HepG2 (cell line): ENCODE results near the gene NRP1. TPM values are rescaled to one million over a fixed set of nuclear protein-coding genes. Genes with fewer than 3 reads are reported as not detected.

Source experiments
- ATAC-seq: fragments of 200-7000 bp; cut with Tn5 transposase; 3 replicates; pipeline ENCODE4 v1.9.1; 2020; ENCODE audit warnings: mild to moderate bottlenecking, moderate library complexity
- BruUV-seq: library from RNA; stranded (reverse); fragments of 400-500 nt; replicated peaks from 2 replicates; lab custom pipeline; 2021; lab: Mats Ljungman, UMichigan
- CTCF ChIA-PET: fragments of 300-600 bp; formaldehyde crosslinking; extraction: SDS; loops from one replicate; lab custom pipeline; 2021; ENCODE audit warnings: low total read pairs, inconsistent platforms, low intra/inter-chr PET ratio; lab: Yijun Ruan, JAX
- POLR2A ChIA-PET: fragments of 350-600 bp; sonication (Branson Sonifier 250); formaldehyde crosslinking; loops from one replicate; lab custom pipeline; 2020; ENCODE audit warnings: antibody characterized with exemption, inconsistent platforms; lab: Yijun Ruan, JAX
- DNase-seq: peaks from one replicate; pipeline ENCODE4 v3.0.0-alpha.2; 2015; ENCODE audit warnings: low spot score
- FAIRE-seq: peaks from 3 replicates; lab custom pipeline; 2011; peaks lifted over from hg19 to GRCh38; lab: Jason Lieb, UNC
- H2AFZ ChIP-seq: one replicate; pipeline ENCODE4 v1.6.1; 2011; ENCODE audit warnings: low read length, inconsistent platforms
- H3K27ac ChIP-seq: fragments of 300-600 bp; 3 replicates; pipeline ENCODE4 v1.8.0; 2011; ENCODE audit warnings: mixed run types, mild to moderate bottlenecking, mixed read lengths, low read length, inconsistent platforms; ENCODE audit not compliant: insufficient read depth; ENCODE audit errors: extremely low read length
- H3K27me3 ChIP-seq, 2 experiments: fragments of 200-600 bp in 1 of 2; 2 replicates in 1 of 2; 3 replicates in 1 of 2; pipeline versions ENCODE4 v1.6.0 to v1.8.0; 2011; ENCODE audit warnings: low read length in 2 of 2, mild to moderate bottlenecking in 2 of 2, moderate library complexity in 2 of 2, inconsistent platforms in 1 of 2; ENCODE audit not compliant: insufficient read depth in 2 of 2, control insufficient read depth in 1 of 2
- H3K36me3 ChIP-seq, 2 experiments: fragments of 200-600 bp in 1 of 2; replicated peaks in 1 of 2; 2 replicates in 1 of 2; 3 replicates in 1 of 2; pipeline versions ENCODE4 v1.5.1 to v1.8.0; 2011; ENCODE audit warnings: low read length in 2 of 2, inconsistent platforms in 1 of 2; ENCODE audit not compliant: insufficient read depth in 2 of 2, control insufficient read depth in 1 of 2
- H3K4me1 ChIP-seq: 2 replicates; pipeline ENCODE4 v1.5.1; 2012; ENCODE audit warnings: low read length, inconsistent platforms; ENCODE audit not compliant: insufficient read depth
- H3K4me2 ChIP-seq: 2 replicates; pipeline ENCODE4 v1.6.0; 2011; ENCODE audit warnings: low read depth, low read length, inconsistent platforms
- H3K4me3 ChIP-seq, 3 experiments: fragments of 200-600 bp in 1 of 3; sonication (generic), shearing (Covaris generic) in 1 of 3; replicated peaks in 1 of 3; 2 replicates each; pipeline ENCODE4 v1.5.1; 2011 to 2016; ENCODE audit warnings: low read length in 3 of 3, inconsistent platforms in 2 of 3, low read depth in 2 of 3, mild to moderate bottlenecking in 2 of 3, control low read depth in 1 of 3, mixed read lengths in 1 of 3; ENCODE audit not compliant: insufficient read depth in 1 of 3
- H3K79me2 ChIP-seq: one replicate; pipeline ENCODE4 v1.6.1; 2011; ENCODE audit warnings: low read length, inconsistent platforms; ENCODE audit not compliant: insufficient read depth
- H3K9ac ChIP-seq: 2 replicates; pipeline ENCODE4 v1.6.0; 2011; ENCODE audit warnings: mild to moderate bottlenecking, low read depth, low read length, inconsistent platforms; ENCODE audit not compliant: insufficient read depth
- H3K9me3 ChIP-seq: 2 replicates; pipeline ENCODE4 v1.5.1; 2012; ENCODE audit warnings: mild to moderate bottlenecking, low read length
- H4K20me1 ChIP-seq: 2 replicates; pipeline ENCODE4 v1.6.0; 2011; ENCODE audit warnings: inconsistent platforms, mild to moderate bottlenecking, low read length, moderate library complexity; ENCODE audit not compliant: insufficient read depth
- DMTF1 ChIP-seq: sonication (generic); formaldehyde crosslinking; IDR thresholded peaks from 2 replicates; pipeline ENCODE4 v1.4.0; 2020; ENCODE audit warnings: mild to moderate bottlenecking, missing genetic modification reagents
- KDM6A ChIP-seq: IDR thresholded peaks from 2 replicates; pipeline ENCODE4 v1.6.1; 2016; ENCODE audit warnings: low read depth
- RBM39 ChIP-seq: fragments of 200-400 bp; formaldehyde crosslinking; IDR thresholded peaks from one replicate; pipeline ENCODE4 v1.6.1; 2018; ENCODE audit warnings: antibody characterized with exemption, mild to moderate bottlenecking, low read depth, low read length; ENCODE audit not compliant: poor library complexity, severe bottlenecking
- TERF1 ChIP-seq: sonication (generic); formaldehyde crosslinking; IDR thresholded peaks from 2 replicates; pipeline ENCODE4 v1.8.0; 2022; ENCODE audit warnings: mild to moderate bottlenecking, missing genetic modification reagents, moderate library complexity
- ZBTB21 ChIP-seq: sonication (generic); formaldehyde crosslinking; IDR thresholded peaks from 2 replicates; pipeline ENCODE4 v1.4.0; 2020; ENCODE audit warnings: missing genetic modification reagents
- ZBTB37 ChIP-seq: sonication (generic); formaldehyde crosslinking; IDR thresholded peaks from 2 replicates; pipeline ENCODE4 v1.4.0; 2020; ENCODE audit warnings: mild to moderate bottlenecking, missing genetic modification reagents
- ZBTB38 ChIP-seq: sonication (generic); formaldehyde crosslinking; IDR thresholded peaks from 2 replicates; pipeline ENCODE4 v1.5.1; 2020; ENCODE audit warnings: mild to moderate bottlenecking, missing genetic modification reagents
- ZFAT ChIP-seq: sonication (generic); formaldehyde crosslinking; conservative IDR thresholded peaks from 2 replicates; pipeline ENCODE4 v1.8.1; 2023; ENCODE audit warnings: missing genetic modification reagents, inconsistent platforms
- ZNF354B ChIP-seq: sonication (generic); formaldehyde crosslinking; IDR thresholded peaks from 2 replicates; pipeline ENCODE4 v1.8.0; 2022; ENCODE audit warnings: mild to moderate bottlenecking, missing genetic modification reagents
- ZNF460 ChIP-seq: sonication (generic); formaldehyde crosslinking; IDR thresholded peaks from 2 replicates; pipeline ENCODE4 v1.5.1; 2020; ENCODE audit warnings: missing genetic modification reagents, mild to moderate bottlenecking, borderline replicate concordance
- ZNF605 ChIP-seq: sonication (generic); formaldehyde crosslinking; IDR thresholded peaks from 2 replicates; pipeline ENCODE4 v1.8.0; 2022; ENCODE audit warnings: mild to moderate bottlenecking, missing genetic modification reagents
- ZNF652 ChIP-seq: IDR thresholded peaks from 2 replicates; pipeline ENCODE4 v1.6.1; 2016; ENCODE audit warnings: low read depth, borderline replicate concordance
- ZNF672 ChIP-seq: sonication (generic); formaldehyde crosslinking; IDR thresholded peaks from 2 replicates; pipeline ENCODE4 v1.8.1; 2022; ENCODE audit warnings: missing genetic modification reagents
- in situ Hi-C: cut with HindIII; loops from 2 replicates; pipeline ENCODE4 v1.10.0; 2017; ENCODE audit warnings: low pct_unique_long_range_greater_than_20kb; ENCODE audit not compliant: extremely low pct_ligation_motif_present
- intact Hi-C: fragments of 100-400 bp; cut with micrococcal nuclease; formaldehyde crosslinking; loops from one replicate; pipeline ENCODE4 v1.10.0; 2022; ENCODE audit not compliant: unreplicated experiment
- polyA plus RNA-seq, 8 experiments: library from polyadenylated mRNA; depleted of rRNA in 3 of 8; stranded (reverse) in 7 of 8; unstranded in 1 of 8; fragments of >200 nt; fragmentation: Illumina TruSeq in 4 of 8; extraction: Trizol in 4 of 8; gene quantifications; 2 replicates each; pipeline versions ENCODE4 v1.2.1 to v1.2.3, GENCODE V29; 2011 to 2016; ENCODE audit warnings: low read depth in 4 of 8, missing spikeins in 1 of 8, mixed read lengths in 1 of 8; ENCODE audit not compliant: insufficient read depth in 1 of 8
- total RNA-seq, 5 experiments: library from RNA; depleted of rRNA; stranded (reverse); fragments of >200 nt; fragmentation: Illumina TruSeq; extraction: Trizol; gene quantifications; 2 replicates each; pipeline ENCODE4 v1.2.3, GENCODE V29; 2016; ENCODE audit warnings: low read depth in 1 of 5
- TF ChIP-seq, protein P1 (sequence below): sonication (generic); formaldehyde crosslinking; IDR thresholded peaks from 2 replicates; pipeline ENCODE4 v1.4.0; 2020; ENCODE audit warnings: missing genetic modification reagents, borderline replicate concordance
- TF ChIP-seq, protein P2 (sequence below): sonication (generic); formaldehyde crosslinking; IDR thresholded peaks from 2 replicates; pipeline ENCODE4 v1.4.0; 2020; ENCODE audit warnings: low read depth, mild to moderate bottlenecking, missing genetic modification reagents

Gene NRP1
- total and polyA plus RNA-seq, 2 of the 13 experiments (the other 11 are each of a cell fraction or from before 2014, with no cell fraction given): 5.3 to 5.8 TPM

DNA sequence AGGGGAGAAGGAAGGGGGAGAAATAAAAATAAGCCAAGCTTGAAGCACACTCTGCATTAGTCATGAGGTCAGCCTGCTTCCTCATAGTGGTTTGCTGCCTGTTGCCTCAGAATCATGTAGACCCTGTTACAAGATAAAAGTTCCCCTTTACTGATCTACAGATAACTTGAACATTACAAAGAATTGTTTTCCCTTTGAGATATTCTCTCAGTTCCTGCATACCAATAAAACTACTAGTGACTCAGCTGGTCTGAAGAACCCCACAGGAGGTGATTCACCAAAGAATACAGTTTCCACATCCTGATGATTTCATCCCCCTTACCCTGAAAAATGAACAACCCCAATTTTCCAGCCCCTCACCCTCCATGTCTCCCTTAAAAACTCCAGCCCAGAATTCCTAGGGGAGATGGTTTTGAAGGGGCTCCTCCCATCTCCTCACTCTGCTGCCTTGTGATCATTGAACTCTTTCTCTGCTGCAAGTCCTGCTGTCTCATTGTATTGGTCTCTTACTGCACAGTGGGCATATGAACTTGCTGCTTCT is 31.5 kb upstream of the NRP1 start:
- DNase-seq: no peak
- no peak overlapping the region for H3K9ac ChIP-seq
- H3K79me2 ChIP-seq: no peaks in the 10 kb centered on the region
- no peak overlapping the region for H3K27ac ChIP-seq
- CTCF ChIA-PET: no interaction called here
- BruUV-seq: no TSS peak
- H4K20me1 ChIP-seq: no peaks in the 10 kb centered on the region
- H3K4me3 ChIP-seq: no peak overlapping the region
- H3K36me3 ChIP-seq: no peaks in the 10 kb centered on the region
- H3K4me1 ChIP-seq: no peaks in the 10 kb centered on the region
- intact Hi-C loops (no loop called here), in situ Hi-C loops (no loop called here)
- H2AFZ ChIP-seq: no peak overlapping the region
- no peaks in the 10 kb centered on the region; a peak in 1 of 5 replicates for H3K27me3 ChIP-seq
- POLR2A ChIA-PET: no interaction called here
- no peak for ATAC-seq
- FAIRE-seq: no peak
- no peak overlapping the region for H3K4me2 ChIP-seq
- peaks cover 20% of the 10 kb centered on the region for H3K9me3 ChIP-seq
- no peak for TF ChIP-seq ZNF460
- TF ChIP-seq DMTF1 (CRISPR knock-in tag): no peak
- no peak for TF ChIP-seq ZNF354B (CRISPR knock-in tag)
- no peak for TF ChIP-seq ZNF672
- TF ChIP-seq, protein P1, sequence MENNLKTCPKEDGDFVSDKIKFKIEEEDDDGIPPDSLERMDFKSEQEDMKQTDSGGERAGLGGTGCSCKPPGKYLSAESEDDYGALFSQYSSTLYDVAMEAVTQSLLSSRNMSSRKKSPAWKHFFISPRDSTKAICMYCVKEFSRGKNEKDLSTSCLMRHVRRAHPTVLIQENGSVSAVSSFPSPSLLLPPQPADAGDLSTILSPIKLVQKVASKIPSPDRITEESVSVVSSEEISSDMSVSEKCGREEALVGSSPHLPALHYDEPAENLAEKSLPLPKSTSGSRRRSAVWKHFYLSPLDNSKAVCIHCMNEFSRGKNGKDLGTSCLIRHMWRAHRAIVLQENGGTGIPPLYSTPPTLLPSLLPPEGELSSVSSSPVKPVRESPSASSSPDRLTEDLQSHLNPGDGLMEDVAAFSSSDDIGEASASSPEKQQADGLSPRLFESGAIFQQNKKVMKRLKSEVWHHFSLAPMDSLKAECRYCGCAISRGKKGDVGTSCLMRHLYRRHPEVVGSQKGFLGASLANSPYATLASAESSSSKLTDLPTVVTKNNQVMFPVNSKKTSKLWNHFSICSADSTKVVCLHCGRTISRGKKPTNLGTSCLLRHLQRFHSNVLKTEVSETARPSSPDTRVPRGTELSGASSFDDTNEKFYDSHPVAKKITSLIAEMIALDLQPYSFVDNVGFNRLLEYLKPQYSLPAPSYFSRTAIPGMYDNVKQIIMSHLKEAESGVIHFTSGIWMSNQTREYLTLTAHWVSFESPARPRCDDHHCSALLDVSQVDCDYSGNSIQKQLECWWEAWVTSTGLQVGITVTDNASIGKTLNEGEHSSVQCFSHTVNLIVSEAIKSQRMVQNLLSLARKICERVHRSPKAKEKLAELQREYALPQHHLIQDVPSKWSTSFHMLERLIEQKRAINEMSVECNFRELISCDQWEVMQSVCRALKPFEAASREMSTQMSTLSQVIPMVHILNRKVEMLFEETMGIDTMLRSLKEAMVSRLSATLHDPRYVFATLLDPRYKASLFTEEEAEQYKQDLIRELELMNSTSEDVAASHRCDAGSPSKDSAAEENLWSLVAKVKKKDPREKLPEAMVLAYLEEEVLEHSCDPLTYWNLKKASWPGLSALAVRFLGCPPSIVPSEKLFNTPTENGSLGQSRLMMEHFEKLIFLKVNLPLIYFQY (CRISPR knock-in tag): no peak
- TF ChIP-seq ZBTB21 (CRISPR knock-in tag): no peak
- no peak for TF ChIP-seq KDM6A (CRISPR knock-in tag)
- TF ChIP-seq ZBTB38 (CRISPR knock-in tag): no peak
- no peak for TF ChIP-seq ZNF652 (CRISPR knock-in tag)
- TF ChIP-seq TERF1 (CRISPR knock-in tag): no peak
- TF ChIP-seq ZNF605 (CRISPR knock-in tag): no peak
- TF ChIP-seq RBM39: no peak
- TF ChIP-seq ZFAT: no peak
- TF ChIP-seq, protein P2, sequence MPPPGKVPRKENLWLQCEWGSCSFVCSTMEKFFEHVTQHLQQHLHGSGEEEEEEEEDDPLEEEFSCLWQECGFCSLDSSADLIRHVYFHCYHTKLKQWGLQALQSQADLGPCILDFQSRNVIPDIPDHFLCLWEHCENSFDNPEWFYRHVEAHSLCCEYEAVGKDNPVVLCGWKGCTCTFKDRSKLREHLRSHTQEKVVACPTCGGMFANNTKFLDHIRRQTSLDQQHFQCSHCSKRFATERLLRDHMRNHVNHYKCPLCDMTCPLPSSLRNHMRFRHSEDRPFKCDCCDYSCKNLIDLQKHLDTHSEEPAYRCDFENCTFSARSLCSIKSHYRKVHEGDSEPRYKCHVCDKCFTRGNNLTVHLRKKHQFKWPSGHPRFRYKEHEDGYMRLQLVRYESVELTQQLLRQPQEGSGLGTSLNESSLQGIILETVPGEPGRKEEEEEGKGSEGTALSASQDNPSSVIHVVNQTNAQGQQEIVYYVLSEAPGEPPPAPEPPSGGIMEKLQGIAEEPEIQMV (CRISPR knock-in tag): no peak
- no peak for TF ChIP-seq ZBTB37 (CRISPR knock-in tag)
